GM06990 (cell line): Measurements from ENCODE around the gene LRCH1.

Experiments used
- DNase-seq: peaks from one replicate; pipeline ENCODE4 v3.0.0-alpha.2; 2011; ENCODE audit not compliant: insufficient read length; ENCODE audit errors: extremely low read depth
- H3K27me3 ChIP-seq: replicated peaks from 2 replicates; pipeline ENCODE4 v1.6.0; 2011; ENCODE audit warnings: low read length; ENCODE audit not compliant: control insufficient read depth, insufficient read depth
- H3K36me3 ChIP-seq: 2 replicates; pipeline ENCODE4 v1.5.1; 2011; ENCODE audit warnings: low read length; ENCODE audit not compliant: control insufficient read depth, insufficient read depth
- H3K4me3 ChIP-seq: replicated peaks from 2 replicates; pipeline ENCODE4 v1.5.1; 2011; ENCODE audit warnings: low read depth, mild to moderate bottlenecking, control low read depth, low read length
- TF ChIP-seq, protein P1 (sequence below): IDR thresholded peaks from 2 replicates; pipeline ENCODE4 v1.5.1; 2011; ENCODE audit warnings: low read length, control low read depth, mild to moderate bottlenecking, inconsistent platforms; ENCODE audit not compliant: insufficient read depth, poor library complexity, severe bottlenecking

The LRCH1 gene

DNA sequence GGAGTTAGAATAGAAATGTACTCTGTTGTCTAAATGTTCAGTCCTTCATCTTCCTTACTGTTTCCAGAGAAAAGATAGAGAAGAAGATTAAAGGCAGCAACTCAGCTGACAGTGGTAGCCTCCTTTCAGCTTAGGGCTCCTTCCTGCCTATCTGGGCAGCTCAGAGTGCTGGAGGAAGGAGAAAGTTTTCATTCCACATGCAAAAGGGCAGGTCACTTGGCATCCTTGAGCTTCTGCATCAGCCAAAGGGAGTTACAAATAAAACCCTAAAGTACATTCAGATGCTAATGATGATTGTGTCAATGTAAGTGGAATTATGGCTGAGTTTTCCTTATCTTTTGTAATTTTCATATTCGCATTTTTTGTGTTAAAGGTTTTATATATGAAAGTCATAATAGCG lies 185.1 kb downstream of the LRCH1 start:
- Histone ChIP-seq H3K36me3 (peaks cover 5% of the 10 kb centered on the region), H3K4me3 (no peak overlapping the region), H3K27me3 (no peaks in the 10 kb centered on the region)
- TF ChIP-seq, protein P1, sequence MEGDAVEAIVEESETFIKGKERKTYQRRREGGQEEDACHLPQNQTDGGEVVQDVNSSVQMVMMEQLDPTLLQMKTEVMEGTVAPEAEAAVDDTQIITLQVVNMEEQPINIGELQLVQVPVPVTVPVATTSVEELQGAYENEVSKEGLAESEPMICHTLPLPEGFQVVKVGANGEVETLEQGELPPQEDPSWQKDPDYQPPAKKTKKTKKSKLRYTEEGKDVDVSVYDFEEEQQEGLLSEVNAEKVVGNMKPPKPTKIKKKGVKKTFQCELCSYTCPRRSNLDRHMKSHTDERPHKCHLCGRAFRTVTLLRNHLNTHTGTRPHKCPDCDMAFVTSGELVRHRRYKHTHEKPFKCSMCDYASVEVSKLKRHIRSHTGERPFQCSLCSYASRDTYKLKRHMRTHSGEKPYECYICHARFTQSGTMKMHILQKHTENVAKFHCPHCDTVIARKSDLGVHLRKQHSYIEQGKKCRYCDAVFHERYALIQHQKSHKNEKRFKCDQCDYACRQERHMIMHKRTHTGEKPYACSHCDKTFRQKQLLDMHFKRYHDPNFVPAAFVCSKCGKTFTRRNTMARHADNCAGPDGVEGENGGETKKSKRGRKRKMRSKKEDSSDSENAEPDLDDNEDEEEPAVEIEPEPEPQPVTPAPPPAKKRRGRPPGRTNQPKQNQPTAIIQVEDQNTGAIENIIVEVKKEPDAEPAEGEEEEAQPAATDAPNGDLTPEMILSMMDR: no peak
- DNase-seq: no peak

- Histone ChIP-seq H3K4me3 (no peak overlapping the region), H3K36me3 (peaks cover 5% of the 10 kb centered on the region), H3K27me3 (no peaks in the 10 kb centered on the region)
- TF ChIP-seq, protein P1: no peak
- no peak for DNase-seq
These were observed 185.8 kb downstream of the LRCH1 start for GRCh38 chr13:46738766-46739165.

- H3K27me3 ChIP-seq: no peaks in the 10 kb centered on the region
- no peak overlapping the region for H3K4me3 ChIP-seq
- TF ChIP-seq, protein P1: no peak
- peaks cover 6% of the 10 kb centered on the region for H3K36me3 ChIP-seq
- DNase-seq: no peak
These were observed 186.6 kb downstream of the LRCH1 start for GRCh38 chr13:46739447-46740098.

- H3K27me3 ChIP-seq: no peaks in the 10 kb centered on the region
- peaks cover 22% of the 10 kb centered on the region for H3K36me3 ChIP-seq
- DNase-seq: no peak
- no peak overlapping the region for H3K4me3 ChIP-seq
- TF ChIP-seq, protein P1: no peak
These were observed 190.2 kb downstream of the LRCH1 start for GRCh38 chr13:46743191-46743590.

DNA sequence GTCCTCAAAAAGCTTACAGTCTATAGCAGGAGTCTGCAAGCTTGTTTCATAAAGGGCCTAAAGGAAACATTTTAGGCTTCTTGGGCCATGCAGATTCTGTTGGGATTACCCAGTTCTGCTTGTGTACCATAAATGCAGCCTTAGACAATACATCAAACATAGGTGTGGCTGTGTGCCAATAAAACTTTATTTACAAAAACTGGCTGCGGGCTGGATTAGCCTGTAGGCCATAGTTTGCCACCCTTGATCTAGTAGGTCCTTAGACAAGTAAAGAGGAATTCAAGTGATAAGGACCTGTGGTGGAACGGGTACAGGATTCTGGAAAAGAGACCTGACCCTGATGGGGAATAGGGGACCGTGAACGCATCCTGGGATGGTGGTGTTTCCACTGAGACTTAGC lies 192.1 kb downstream of the LRCH1 start:
- Histone ChIP-seq H3K27me3 (no peaks in the 10 kb centered on the region), H3K4me3 (no peak overlapping the region), H3K36me3 (peaks cover 28% of the 10 kb centered on the region)
- no peak for DNase-seq
- TF ChIP-seq, protein P1: no peak

- Histone ChIP-seq H3K27me3 (no peaks in the 10 kb centered on the region), H3K4me3 (no peak overlapping the region), H3K36me3 (peaks cover 29% of the 10 kb centered on the region)
- DNase-seq: no peak
- TF ChIP-seq, protein P1: no peak
These were observed 192.7 kb downstream of the LRCH1 start for GRCh38 chr13:46745706-46746105.
